HFFc6 (cell line): ENCODE measurements around the gene OR2B6. TPM values are rescaled to one million over a fixed set of nuclear protein-coding genes. Genes with fewer than 3 reads are reported as not detected.

Experiments
- DNase-seq: peaks from one replicate; pipeline ENCODE4 v3.0.0-alpha.2; 2018
- H3K27ac Mint-ChIP-seq: 2 replicates; pipeline ENCODE4 v1.8.0; 2020; ENCODE audit warnings: mild to moderate bottlenecking, mixed read lengths
- H3K27me3 Mint-ChIP-seq: 2 replicates; pipeline ENCODE4 v1.8.0; 2021; ENCODE audit warnings: mild to moderate bottlenecking, moderate library complexity, mixed read lengths; ENCODE audit not compliant: insufficient read depth
- H3K36me3 Mint-ChIP-seq: 2 replicates; pipeline ENCODE4 v1.8.0; 2021; ENCODE audit warnings: low read depth, mixed read lengths
- H3K4me1 Mint-ChIP-seq: 2 replicates; pipeline ENCODE4 v1.8.0; 2020; ENCODE audit warnings: low read depth, mixed read lengths
- H3K4me3 Mint-ChIP-seq: 2 replicates; pipeline ENCODE4 v1.8.0; 2020; ENCODE audit warnings: mild to moderate bottlenecking, moderate library complexity, mixed read lengths
- H3K9me3 Mint-ChIP-seq: 2 replicates; pipeline ENCODE4 v1.8.0; 2020; ENCODE audit warnings: mild to moderate bottlenecking, mixed read lengths
- CTCF ChIP-seq: fragments of 200-600 bp; sonication (generic); IDR thresholded peaks from 2 replicates; pipeline ENCODE4 v1.5.0; 2021; ENCODE audit warnings: antibody characterized with exemption, mild to moderate bottlenecking
- total RNA-seq, 6 experiments: library from RNA; stranded (reverse); fragmentation: NEBNext Ultra II Directional; extraction: Animal tissue kit (Norgen Biotek cat#: 25700); gene quantifications; 2 replicates in 1 of 6; 3 replicates in 5 of 6; pipeline ENCODE4 v1.2.3, GENCODE V29; 2021

The OR2B6 gene
- total RNA-seq, 6 experiments from 2014 or later = not detected

- Mint-ChIP-seq H3K4me1 (no peaks in the 10 kb centered on the region), H3K27ac (no peak overlapping the region), H3K36me3 (no peaks in the 10 kb centered on the region), H3K27me3 (no peaks in the 10 kb centered on the region), H3K4me3 (no peak overlapping the region), H3K9me3 (peaks cover 7% of the 10 kb centered on the region; the same call in 1 of the 2 replicates)
- no peak for DNase-seq
- TF ChIP-seq CTCF = no peak
These were observed 43.5 kb downstream of the OR2B6 start for GRCh38 chr6:28000351-28001045.

- H3K4me1 Mint-ChIP-seq = no peaks in the 10 kb centered on the region
- H3K4me3 Mint-ChIP-seq = no peak overlapping the region
- H3K27me3 Mint-ChIP-seq = no peaks in the 10 kb centered on the region
- no peaks in the 10 kb centered on the region for H3K36me3 Mint-ChIP-seq
- H3K9me3 Mint-ChIP-seq = peaks cover 7% of the 10 kb centered on the region; the same call in 1 of the 2 replicates
- TF ChIP-seq CTCF = no peak
- DNase-seq = no peak
- no peak overlapping the region for H3K27ac Mint-ChIP-seq
These were observed 44.3 kb downstream of the OR2B6 start for GRCh38 chr6:28001351-28001750.

- no peak overlapping the region for H3K4me3 Mint-ChIP-seq
- peaks cover 7% of the 10 kb centered on the region; the same call in 1 of the 2 replicates for H3K9me3 Mint-ChIP-seq
- no peak for TF ChIP-seq CTCF
- no peaks in the 10 kb centered on the region for H3K27me3 Mint-ChIP-seq
- no peaks in the 10 kb centered on the region for H3K36me3 Mint-ChIP-seq
- DNase-seq = no peak
- H3K27ac Mint-ChIP-seq = no peak overlapping the region
- H3K4me1 Mint-ChIP-seq = no peaks in the 10 kb centered on the region
These were observed 44.7 kb downstream of the OR2B6 start for GRCh38 chr6:28001751-28002150.

GRCh38 chr6:28002161-28002560 lies 45.1 kb downstream of the OR2B6 start:
- H3K4me3 Mint-ChIP-seq = no peak overlapping the region
- no peak for DNase-seq
- no peaks in the 10 kb centered on the region for H3K4me1 Mint-ChIP-seq
- peaks cover 7% of the 10 kb centered on the region; the same call in 1 of the 2 replicates for H3K9me3 Mint-ChIP-seq
- no peak overlapping the region for H3K27ac Mint-ChIP-seq
- no peaks in the 10 kb centered on the region for H3K27me3 Mint-ChIP-seq
- no peaks in the 10 kb centered on the region for H3K36me3 Mint-ChIP-seq
- no peak for TF ChIP-seq CTCF

- no peaks in the 10 kb centered on the region for H3K4me1 Mint-ChIP-seq
- H3K36me3 Mint-ChIP-seq = no peaks in the 10 kb centered on the region
- H3K9me3 Mint-ChIP-seq = peaks cover 7% of the 10 kb centered on the region; the same call in 1 of the 2 replicates
- H3K27ac Mint-ChIP-seq = no peak overlapping the region
- H3K4me3 Mint-ChIP-seq = no peak overlapping the region
- DNase-seq = no peak
- no peaks in the 10 kb centered on the region for H3K27me3 Mint-ChIP-seq
- no peak for TF ChIP-seq CTCF
These were observed 46.0 kb downstream of the OR2B6 start for GRCh38 chr6:28003059-28003458.
